ENCODE measurements around the gene PPFIBP1.
"Not testable (repeated sequence)": the region's sequence is repeated elsewhere in the genome, so short reads cannot be mapped to it uniquely, and the experiment has no call there.

PPFIBP1 gene

GRCh38 chr12:27572486-27573255 is 48.7 kb downstream of the PPFIBP1 start:
- no peak for DNase-seq

DNA sequence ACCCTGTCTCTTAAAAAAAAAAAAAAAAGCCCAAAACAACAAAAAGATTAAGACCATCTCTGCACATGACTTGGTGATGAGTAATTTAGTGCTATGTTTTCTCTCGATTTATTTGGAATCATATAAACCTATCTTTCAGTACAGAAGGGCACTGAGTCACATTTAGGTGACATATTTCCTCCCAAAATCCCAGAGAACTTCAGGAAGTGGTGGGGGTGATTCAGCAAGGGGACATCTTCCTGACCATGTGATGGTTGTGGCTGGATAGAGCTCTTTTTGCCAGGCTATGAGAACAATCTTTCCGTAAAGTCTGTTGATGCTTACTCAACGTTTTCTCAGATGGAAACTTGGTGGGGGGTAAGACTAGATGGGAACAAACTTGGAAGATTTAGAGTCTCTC is 50.0 kb downstream of the PPFIBP1 start:
- no peak for DNase-seq

GRCh38 chr12:27575090-27575761 is 51.2 kb downstream of the PPFIBP1 start:
- DNase-seq = no peak

- no peak for DNase-seq
Measured at GRCh38 chr12:27575762-27576118, 51.7 kb downstream of the PPFIBP1 start.

- DNase-seq = no peak
Measured at GRCh38 chr12:27576667-27577347, 52.8 kb downstream of the PPFIBP1 start.

- DNase-seq = no peak
Measured at GRCh38 chr12:27577688-27578087, 53.7 kb downstream of the PPFIBP1 start.

- no peak for DNase-seq
Measured at GRCh38 chr12:27578689-27579372, 54.8 kb downstream of the PPFIBP1 start.

DNA sequence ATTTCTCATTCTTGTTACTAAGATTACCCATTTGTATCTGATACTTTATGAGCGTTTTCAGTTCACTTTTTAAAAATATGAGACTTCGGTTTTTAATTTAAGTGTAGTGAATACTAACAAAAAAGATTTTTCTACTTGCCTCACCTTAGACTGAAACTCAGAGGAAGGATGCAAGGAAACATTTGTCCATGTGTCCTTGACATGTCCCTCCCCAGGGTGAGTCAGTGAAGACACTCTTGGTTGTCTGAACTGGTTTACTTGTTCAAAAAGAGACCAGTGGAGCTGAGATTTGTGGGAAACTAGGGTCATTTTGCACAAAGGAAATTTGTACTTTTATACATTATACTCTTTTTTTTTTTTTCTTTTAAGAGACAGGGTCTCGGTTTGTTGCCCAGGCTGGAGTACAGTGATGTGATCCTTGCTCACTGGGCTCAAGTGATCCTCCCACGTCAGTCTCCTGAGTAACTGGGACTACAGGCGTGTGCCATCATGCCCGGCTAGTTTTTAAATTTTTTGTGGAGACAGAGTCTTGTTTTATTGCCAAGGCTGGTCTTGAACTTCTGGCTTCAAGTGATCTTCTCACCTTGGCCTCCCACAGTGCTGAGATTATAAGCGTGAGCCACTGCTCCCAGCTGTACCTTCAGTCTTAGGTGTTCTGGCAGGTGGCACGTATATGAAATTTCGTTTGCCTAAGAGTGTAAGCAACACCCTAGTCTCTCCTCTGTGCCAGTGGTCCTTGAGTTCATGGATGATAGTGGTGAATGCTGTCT is 56.7 kb downstream of the PPFIBP1 start:
- DNase-seq = no peak

- DNase-seq = not testable (repeated sequence)
Measured at GRCh38 chr12:27581331-27581671, 57.3 kb downstream of the PPFIBP1 start.

GRCh38 chr12:27581833-27582232 is 57.8 kb downstream of the PPFIBP1 start:
- not testable (repeated sequence) for DNase-seq

DNA sequence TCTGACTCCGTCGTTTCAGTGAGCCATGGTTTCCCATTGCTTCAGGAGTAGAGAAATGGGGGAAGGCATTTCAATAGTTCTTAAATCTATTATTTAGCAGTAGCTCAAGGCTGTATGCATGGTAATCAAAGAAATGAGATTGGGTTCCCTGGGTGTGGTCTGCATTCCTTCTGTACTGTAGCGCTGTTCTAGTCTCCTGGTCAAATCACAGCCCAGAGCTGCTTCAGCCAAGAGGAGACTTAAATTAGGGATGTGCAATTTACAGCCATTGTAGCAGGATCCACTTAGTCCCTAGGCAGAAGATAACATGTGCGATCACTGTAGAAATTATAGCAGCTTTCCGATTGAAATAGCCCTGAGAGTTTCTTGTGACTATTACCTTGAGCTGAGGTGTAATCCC is 58.4 kb downstream of the PPFIBP1 start:
- DNase-seq = not testable (repeated sequence)

DNA sequence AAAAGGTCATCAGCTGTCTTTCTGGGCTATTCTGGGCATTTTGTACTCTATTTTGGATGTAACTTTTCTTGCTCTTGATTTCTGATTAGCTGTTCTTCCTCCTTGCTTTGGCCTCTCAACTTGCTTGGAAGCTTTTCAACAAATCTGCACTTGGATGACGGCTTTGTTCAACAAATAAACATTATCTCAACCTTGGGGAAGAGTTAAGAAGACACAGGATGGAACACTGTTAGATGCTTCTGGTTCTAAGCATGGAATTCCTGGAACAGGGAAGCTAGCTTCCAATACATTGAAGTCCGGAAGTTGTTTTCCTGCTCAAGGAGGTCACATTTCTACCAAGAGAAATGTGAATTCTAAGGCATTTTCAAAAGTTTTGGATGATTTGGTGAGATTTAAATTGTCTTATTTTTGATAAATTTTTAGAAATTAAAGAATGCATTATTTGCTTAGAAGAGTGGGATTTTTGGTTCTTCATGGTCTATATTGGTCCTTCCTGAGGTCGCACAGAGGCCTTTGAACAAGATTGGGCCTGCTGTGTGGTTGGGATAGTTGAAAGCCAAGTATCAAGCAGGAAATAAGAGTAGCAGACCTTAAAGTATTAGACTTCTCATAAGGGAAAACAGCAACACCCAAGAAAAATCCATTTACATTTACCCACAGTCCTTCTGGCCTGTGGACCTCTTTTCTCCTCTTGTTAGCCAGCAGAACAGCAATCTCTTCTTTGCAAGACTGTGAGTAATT is 59.2 kb downstream of the PPFIBP1 start:
- DNase-seq = no peak

- DNase-seq = no peak
Measured at GRCh38 chr12:27583981-27584380, 60.0 kb downstream of the PPFIBP1 start.

DNA sequence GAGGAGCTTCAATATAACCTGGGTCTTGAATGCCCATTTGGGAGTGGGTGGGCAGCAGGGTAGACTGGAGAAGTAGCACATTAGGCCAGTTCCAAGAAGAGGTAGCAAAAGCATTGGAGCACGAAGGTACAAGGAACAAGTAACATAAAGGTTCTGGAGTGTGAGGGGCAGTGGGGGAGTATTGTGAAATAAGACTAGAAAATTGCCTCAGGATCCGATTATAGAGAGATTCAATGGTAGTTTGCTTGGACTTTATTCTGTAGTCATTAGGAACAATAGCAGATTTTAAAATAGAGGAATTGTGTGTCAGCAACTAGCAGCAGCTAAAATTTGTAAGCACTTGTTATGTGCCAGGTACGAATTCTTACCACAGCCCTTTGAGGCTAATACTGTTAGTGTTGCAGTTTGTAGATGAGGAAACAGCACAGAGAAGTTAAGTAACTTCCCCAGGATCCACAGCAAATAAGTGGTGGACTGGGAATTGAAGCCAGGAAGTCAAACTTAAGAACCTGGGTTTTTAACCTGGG is 61.8 kb downstream of the PPFIBP1 start:
- DNase-seq = no peak

DNA sequence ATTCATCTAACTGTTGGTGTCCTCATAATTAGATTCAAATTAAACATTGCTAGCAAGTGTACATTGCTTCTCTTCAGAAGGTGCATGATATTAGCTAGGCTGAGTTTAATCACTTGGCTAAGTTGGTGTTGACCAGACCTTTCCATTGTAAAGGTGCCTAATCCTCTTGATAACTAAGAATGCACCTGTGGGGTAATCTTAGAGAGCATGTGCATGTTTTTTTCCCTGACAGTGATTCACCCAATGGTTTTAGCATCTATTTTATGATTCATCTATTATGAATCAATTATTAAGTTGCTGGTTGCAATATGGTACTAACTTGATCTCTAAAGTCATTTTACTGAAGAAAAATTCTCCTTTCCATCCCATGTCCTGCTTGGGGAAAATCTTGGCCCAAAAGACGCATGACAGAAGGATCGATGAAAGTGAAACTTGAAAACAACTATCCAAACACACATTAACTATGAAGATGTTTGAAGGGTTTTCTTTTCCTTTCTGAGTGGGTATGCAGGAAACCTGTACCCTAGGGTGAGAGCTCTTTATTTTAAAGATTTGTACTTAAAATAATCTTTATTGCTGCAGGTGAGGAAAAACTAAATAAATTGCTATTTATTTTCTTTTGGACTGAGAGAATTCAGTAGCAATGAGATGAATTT is 64.2 kb downstream of the PPFIBP1 start:
- not testable (repeated sequence) for DNase-seq

DNA sequence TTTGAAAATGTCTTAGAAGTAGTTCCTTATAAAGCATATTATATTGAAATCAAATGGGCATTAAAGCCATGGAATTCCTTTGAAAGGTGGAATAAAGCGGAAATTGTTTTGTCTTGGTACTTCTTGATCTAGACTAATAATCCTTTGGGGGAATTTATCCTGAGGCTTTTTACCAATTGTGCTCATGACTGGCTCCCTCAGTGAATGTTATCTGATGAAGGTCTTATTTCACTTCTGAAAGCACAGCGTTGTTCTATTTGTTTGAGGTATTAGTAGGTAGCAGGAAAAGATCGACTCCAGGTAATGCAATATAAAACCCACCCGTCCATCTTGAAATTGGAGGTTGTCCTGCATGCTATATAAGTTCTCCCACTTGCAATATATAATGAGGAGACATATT is 64.8 kb downstream of the PPFIBP1 start:
- no peak for DNase-seq

- no peak for DNase-seq
Measured at GRCh38 chr12:27589419-27589818, 65.4 kb downstream of the PPFIBP1 start.

- not testable (repeated sequence) for DNase-seq
Measured at GRCh38 chr12:27591698-27592097, 67.7 kb downstream of the PPFIBP1 start.

- DNase-seq = no peak
Measured at GRCh38 chr12:27592548-27592947, 68.5 kb downstream of the PPFIBP1 start.

GRCh38 chr12:27593266-27593665 is 69.3 kb downstream of the PPFIBP1 start:
- no peak for DNase-seq

DNA sequence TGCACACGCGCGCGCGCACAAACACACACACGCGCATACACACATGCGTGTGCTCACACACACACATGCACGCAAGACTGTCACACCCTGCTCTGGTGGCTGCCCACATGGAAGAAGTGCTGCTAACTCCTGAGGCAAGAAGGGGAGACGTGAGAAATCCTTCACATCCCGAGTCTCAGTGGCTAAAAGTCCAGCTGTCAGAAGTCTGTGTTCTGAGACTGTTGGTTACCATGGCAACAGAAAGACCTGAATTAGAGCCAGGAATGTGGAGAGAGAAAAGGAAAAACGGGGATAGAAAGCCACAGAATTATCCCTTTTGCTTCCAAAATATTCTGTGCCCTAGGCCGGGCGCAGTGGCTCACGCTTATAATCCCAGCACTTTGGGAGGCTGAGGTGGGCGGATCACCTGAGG is 71.2 kb downstream of the PPFIBP1 start:
- no peak for DNase-seq
